GM12865 (cell line): ENCODE measurements around the gene LRP11.

Source experiments
- DNase-seq: peaks from one replicate; pipeline ENCODE4 v3.0.0; 2010; ENCODE audit warnings: low read depth
- H3K4me3 ChIP-seq: 2 replicates; pipeline ENCODE4 v1.5.1; 2011; ENCODE audit warnings: mild to moderate bottlenecking, low read depth, low read length, control low read depth
- CTCF ChIP-seq: IDR thresholded peaks from 2 replicates; pipeline ENCODE4 v1.5.1; 2011; ENCODE audit warnings: low read length, control low read depth, low read depth, inconsistent platforms; ENCODE audit not compliant: insufficient read depth; ENCODE audit errors: missing control alignments

Gene LRP11

GRCh38 chr6:149889326-149889725 is 25.2 kb upstream of the LRP11 start:
- no peak for TF ChIP-seq CTCF
- no peak for DNase-seq
- H3K4me3 ChIP-seq, result no peak overlapping the region

- no peak for TF ChIP-seq CTCF
- no peak for DNase-seq
- no peak overlapping the region for H3K4me3 ChIP-seq
Observed at GRCh38 chr6:149888659-149889058, 24.5 kb upstream of the LRP11 start.

- DNase-seq, result no peak
- no peak overlapping the region for H3K4me3 ChIP-seq
- no peak for TF ChIP-seq CTCF
Observed at GRCh38 chr6:149888093-149888492, 23.9 kb upstream of the LRP11 start.

GRCh38 chr6:149887343-149887742 is 23.2 kb upstream of the LRP11 start:
- no peak for DNase-seq
- no peak overlapping the region for H3K4me3 ChIP-seq
- no peak for TF ChIP-seq CTCF

- TF ChIP-seq CTCF, result no peak
- H3K4me3 ChIP-seq, result no peak overlapping the region
- no peak for DNase-seq
Observed at GRCh38 chr6:149885888-149886287, 21.7 kb upstream of the LRP11 start.

- DNase-seq, result no peak
- TF ChIP-seq CTCF, result no peak
- no peak overlapping the region for H3K4me3 ChIP-seq
Observed at GRCh38 chr6:149884617-149885016, 20.5 kb upstream of the LRP11 start.

GRCh38 chr6:149884215-149884614 is 20.1 kb upstream of the LRP11 start:
- DNase-seq, result no peak
- H3K4me3 ChIP-seq, result no peak overlapping the region
- TF ChIP-seq CTCF, result no peak
